H9 (cell line): ENCODE data around the gene NSD1. TPM values are rescaled to one million over a fixed set of nuclear protein-coding genes. Genes with fewer than 3 reads are reported as not detected.
A peak's percentile ranks its signal among the peaks of the same experiment; 100 is the strongest.

ENCODE experiments used
- DNase-seq: peaks from one replicate; pipeline ENCODE4 v3.0.0-alpha.2; 2017
- H2AFZ ChIP-seq: one replicate; pipeline ENCODE4 v1.6.1; 2013; ENCODE audit warnings: mild to moderate bottlenecking, low read length, control low read depth, moderate library complexity
- H2AK5ac ChIP-seq: 2 replicates; pipeline ENCODE4 v1.6.1; 2013; ENCODE audit warnings: low read length, control low read depth, mixed read lengths; ENCODE audit not compliant: insufficient read length
- H2BK120ac ChIP-seq: one replicate; pipeline ENCODE4 v1.6.1; 2013; ENCODE audit warnings: low read depth, mild to moderate bottlenecking, low read length, control low read depth, inconsistent platforms; ENCODE audit not compliant: poor library complexity, severe bottlenecking
- H2BK12ac ChIP-seq: 2 replicates; pipeline ENCODE4 v1.6.1; 2013; ENCODE audit warnings: low read length, control low read depth, mixed read lengths, low read depth; ENCODE audit not compliant: insufficient read length
- H2BK15ac ChIP-seq: 2 replicates; pipeline ENCODE4 v1.6.1; 2013; ENCODE audit warnings: low read depth, low read length, control low read depth
- H2BK20ac ChIP-seq: one replicate; pipeline ENCODE4 v1.6.1; 2013; ENCODE audit warnings: low read depth, mild to moderate bottlenecking, low read length, control low read depth, inconsistent platforms; ENCODE audit not compliant: poor library complexity, severe bottlenecking
- H2BK5ac ChIP-seq: 2 replicates; pipeline ENCODE4 v1.6.1; 2013; ENCODE audit warnings: low read length, control low read depth, mixed read lengths; ENCODE audit not compliant: insufficient read length
- H3K14ac ChIP-seq: 2 replicates; pipeline ENCODE4 v1.6.1; 2013; ENCODE audit warnings: low read length, control low read depth; ENCODE audit not compliant: insufficient read depth
- H3K18ac ChIP-seq: 2 replicates; pipeline ENCODE4 v1.6.1; 2013; ENCODE audit warnings: low read depth, mild to moderate bottlenecking, mixed read lengths, low read length, control low read depth; ENCODE audit not compliant: insufficient read length
- H3K23ac ChIP-seq: 2 replicates; pipeline ENCODE4 v1.6.1; 2013; ENCODE audit warnings: low read length, control low read depth, mixed read lengths, low read depth; ENCODE audit not compliant: insufficient read length
- H3K23me2 ChIP-seq: 2 replicates; pipeline ENCODE4 v1.6.1; 2013; ENCODE audit warnings: low read depth, mild to moderate bottlenecking, mixed read lengths, low read length, control low read depth; ENCODE audit not compliant: insufficient read length, poor library complexity, severe bottlenecking
- H3K27ac ChIP-seq: 2 replicates; pipeline ENCODE4 v1.5.1; 2013; ENCODE audit warnings: low read length, control low read depth, mixed read lengths, low read depth; ENCODE audit not compliant: insufficient read length
- H3K27me3 ChIP-seq: 2 replicates; pipeline ENCODE4 v1.6.1; 2013; ENCODE audit warnings: low read length, control low read depth, inconsistent platforms; ENCODE audit not compliant: insufficient read depth
- H3K4ac ChIP-seq: 2 replicates; pipeline ENCODE4 v1.6.1; 2013; ENCODE audit warnings: low read depth, mild to moderate bottlenecking, control low read depth, inconsistent platforms, low read length, moderate library complexity
- H3K4me1 ChIP-seq: 2 replicates; pipeline ENCODE4 v1.6.1; 2013; ENCODE audit warnings: low read length, control low read depth, inconsistent platforms; ENCODE audit not compliant: insufficient read depth
- H3K4me2 ChIP-seq: 2 replicates; pipeline ENCODE4 v1.6.1; 2013; ENCODE audit warnings: low read length, control low read depth, mixed read lengths; ENCODE audit not compliant: insufficient read length, insufficient read depth
- H3K56ac ChIP-seq: 2 replicates; pipeline ENCODE4 v1.6.1; 2013; ENCODE audit warnings: low read depth, mild to moderate bottlenecking, mixed read lengths, low read length, control low read depth; ENCODE audit not compliant: insufficient read length
- H3K79me1 ChIP-seq: 2 replicates; pipeline ENCODE4 v1.6.1; 2013; ENCODE audit warnings: low read depth, mild to moderate bottlenecking, moderate library complexity, low read length, control low read depth, inconsistent platforms; ENCODE audit not compliant: insufficient read depth, poor library complexity, severe bottlenecking
- H3K79me2 ChIP-seq: 2 replicates; pipeline ENCODE4 v1.6.1; 2013; ENCODE audit warnings: low read length, control low read depth, inconsistent platforms; ENCODE audit not compliant: insufficient read depth
- H3K9ac ChIP-seq: 2 replicates; pipeline ENCODE4 v1.6.1; 2013; ENCODE audit warnings: low read length, control low read depth, mixed read lengths; ENCODE audit not compliant: insufficient read length; ENCODE audit errors: extremely low read depth
- H3K9me3 ChIP-seq: one replicate; pipeline ENCODE4 v1.6.1; 2013; ENCODE audit warnings: low read depth, low read length, inconsistent platforms; ENCODE audit not compliant: control insufficient read depth
- H3T11ph ChIP-seq: one replicate; pipeline ENCODE4 v1.6.1; 2013; ENCODE audit warnings: mild to moderate bottlenecking, low read length, control low read depth, inconsistent platforms
- H4K20me1 ChIP-seq: one replicate; pipeline ENCODE4 v1.6.1; 2013; ENCODE audit not compliant: control insufficient read depth, insufficient read length, insufficient read depth
- H4K5ac ChIP-seq: 2 replicates; pipeline ENCODE4 v1.6.1; 2013; ENCODE audit warnings: low read depth, mild to moderate bottlenecking, mixed read lengths, low read length, control low read depth; ENCODE audit not compliant: insufficient read length
- H4K8ac ChIP-seq: replicated peaks from 2 replicates; pipeline ENCODE4 v1.6.1; 2013; ENCODE audit warnings: low read length, control low read depth, mixed read lengths, low read depth; ENCODE audit not compliant: insufficient read length
- H4K91ac ChIP-seq: 2 replicates; pipeline ENCODE4 v1.6.1; 2013; ENCODE audit warnings: low read depth, mild to moderate bottlenecking, moderate library complexity, mixed read lengths, low read length, control low read depth; ENCODE audit not compliant: insufficient read length
- H3K27ac Mint-ChIP-seq, 3 experiments: 2 replicates in 2 of 3; 3 replicates in 1 of 3; pipeline ENCODE4 v1.8.0; 2020 to 2021; ENCODE audit warnings: mixed read lengths in 3 of 3, mild to moderate bottlenecking in 1 of 3, moderate library complexity in 1 of 3
- H3K27me3 Mint-ChIP-seq: 2 replicates; pipeline ENCODE4 v1.8.0; 2021; ENCODE audit warnings: low read depth, mild to moderate bottlenecking, moderate library complexity, mixed read lengths
- H3K36me3 Mint-ChIP-seq, 3 experiments: 2 replicates in 2 of 3; 3 replicates in 1 of 3; pipeline ENCODE4 v1.8.0; 2020 to 2021; ENCODE audit warnings: low read depth in 3 of 3, mixed read lengths in 3 of 3; ENCODE audit not compliant: insufficient read depth in 1 of 3
- H3K4me1 Mint-ChIP-seq, 2 experiments: 2 replicates each; pipeline ENCODE4 v1.8.0; 2020; ENCODE audit warnings: mixed read lengths in 2 of 2
- H3K4me3 Mint-ChIP-seq, 2 experiments: 2 replicates in 1 of 2; 3 replicates in 1 of 2; pipeline ENCODE4 v1.8.0; 2020 to 2021; ENCODE audit warnings: mild to moderate bottlenecking in 2 of 2, mixed read lengths in 2 of 2, moderate library complexity in 1 of 2
- H3K9me3 Mint-ChIP-seq, 2 experiments: 2 replicates in 1 of 2; 3 replicates in 1 of 2; pipeline ENCODE4 v1.8.0; 2020; ENCODE audit warnings: mild to moderate bottlenecking in 2 of 2, mixed read lengths in 2 of 2, moderate library complexity in 1 of 2
- WGBS: extraction: QIAGEN DNeasy Blood & Tissue Kit; methylation state at CpG from one replicate; pipeline ENCODE4 v1.1.7; 2013; ENCODE audit warnings: missing lambda C conversion rate, low lambda C conversion rate, mixed read lengths; ENCODE audit not compliant: insufficient read length; ENCODE audit errors: extremely low coverage; 5-methylcytosine and 5-hydroxymethylcytosine counted together
- total RNA-seq: library from RNA; stranded (reverse); gene quantifications from 2 replicates; pipeline ENCODE4 v1.2.1, GENCODE V29; 2021
- TF ChIP-seq, protein P1 (sequence below): fragments of 200-600 bp; sonication (generic); conservative IDR thresholded peaks from 3 replicates; pipeline ENCODE4 v1.8.0; 2021; ENCODE audit warnings: antibody characterized with exemption, mild to moderate bottlenecking

NSD1 gene
- total RNA-seq, 1 experiment from 2014 or later, result 213 TPM

DNA sequence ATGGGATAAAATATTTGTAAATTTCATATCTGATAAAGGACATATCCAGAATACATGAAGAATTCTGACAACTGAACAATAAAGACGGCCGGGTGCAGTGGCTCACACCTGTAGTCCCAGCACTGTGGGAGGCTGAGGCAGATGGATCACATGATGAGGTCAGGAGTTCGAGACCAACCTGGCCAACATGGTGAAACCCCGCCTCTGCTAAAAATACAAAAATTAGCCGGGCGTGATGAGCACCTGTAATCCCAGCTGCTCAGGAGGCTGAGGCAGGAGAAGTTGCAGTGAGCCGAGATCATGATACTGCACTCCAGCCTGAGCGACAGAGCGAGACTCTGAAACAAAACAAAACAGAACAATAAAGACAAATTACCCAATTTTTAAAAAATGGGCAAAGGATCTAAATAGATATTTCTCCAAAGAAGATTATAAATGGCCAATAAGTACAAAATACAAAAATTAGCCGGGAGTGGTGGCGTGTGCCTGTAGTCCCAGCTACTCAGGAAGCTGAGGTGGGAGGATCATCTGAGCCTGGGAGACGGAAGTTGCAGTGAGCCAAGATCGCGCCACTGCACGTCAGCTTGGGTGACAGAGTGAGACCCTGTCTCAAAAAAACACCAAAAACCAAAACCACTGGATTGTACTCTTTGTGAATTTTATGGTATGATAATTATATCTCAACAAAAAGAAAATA, 9.6 kb upstream of the NSD1 start:
- H3K23me2 ChIP-seq, result no peaks in the 10 kb centered on the region
- Mint-ChIP-seq H3K27me3 (peaks cover 5% of the 10 kb centered on the region), H3K27ac (no peak overlapping the region; a peak in 1 of 7 replicates), H3K36me3 (no peaks in the 10 kb centered on the region; a peak in 1 of 7 replicates), H3K9me3 (no peaks in the 10 kb centered on the region), H3K4me1 (peaks cover 8 to 22% of the 10 kb centered on the region in 2 experiments), H3K4me3 (peak overlapping the region in 1 of 2 experiments; percentile 20; a peak in 1 of 5 replicates)
- no peak overlapping the region for H3K56ac ChIP-seq
- no peaks in the 10 kb centered on the region for H3K9me3 ChIP-seq
- H3K79me1 ChIP-seq, result no peaks in the 10 kb centered on the region
- no peak overlapping the region for H3K23ac ChIP-seq
- H2BK12ac ChIP-seq, result no peak overlapping the region
- H2BK5ac ChIP-seq, result no peak overlapping the region
- no peak overlapping the region for H2AFZ ChIP-seq
- no peak overlapping the region for H3K18ac ChIP-seq
- no peak overlapping the region for H2BK120ac ChIP-seq
- no peaks in the 10 kb centered on the region for H4K20me1 ChIP-seq
- H3K4me1 ChIP-seq, result no peaks in the 10 kb centered on the region
- H2BK20ac ChIP-seq, result no peak overlapping the region
- no peak for DNase-seq
- no CpG with 5 or more reads among the region's 15 CpGs for WGBS
- no peaks in the 10 kb centered on the region for H3K27me3 ChIP-seq
- no peak overlapping the region for H4K91ac ChIP-seq
- H3T11ph ChIP-seq, result no peak overlapping the region
- H3K4ac ChIP-seq, result no peak overlapping the region
- no peak overlapping the region for H3K4me2 ChIP-seq
- H4K8ac ChIP-seq, result no peak overlapping the region
- H2BK15ac ChIP-seq, result no peak overlapping the region
- no peak overlapping the region for H2AK5ac ChIP-seq
- TF ChIP-seq, protein P1, sequence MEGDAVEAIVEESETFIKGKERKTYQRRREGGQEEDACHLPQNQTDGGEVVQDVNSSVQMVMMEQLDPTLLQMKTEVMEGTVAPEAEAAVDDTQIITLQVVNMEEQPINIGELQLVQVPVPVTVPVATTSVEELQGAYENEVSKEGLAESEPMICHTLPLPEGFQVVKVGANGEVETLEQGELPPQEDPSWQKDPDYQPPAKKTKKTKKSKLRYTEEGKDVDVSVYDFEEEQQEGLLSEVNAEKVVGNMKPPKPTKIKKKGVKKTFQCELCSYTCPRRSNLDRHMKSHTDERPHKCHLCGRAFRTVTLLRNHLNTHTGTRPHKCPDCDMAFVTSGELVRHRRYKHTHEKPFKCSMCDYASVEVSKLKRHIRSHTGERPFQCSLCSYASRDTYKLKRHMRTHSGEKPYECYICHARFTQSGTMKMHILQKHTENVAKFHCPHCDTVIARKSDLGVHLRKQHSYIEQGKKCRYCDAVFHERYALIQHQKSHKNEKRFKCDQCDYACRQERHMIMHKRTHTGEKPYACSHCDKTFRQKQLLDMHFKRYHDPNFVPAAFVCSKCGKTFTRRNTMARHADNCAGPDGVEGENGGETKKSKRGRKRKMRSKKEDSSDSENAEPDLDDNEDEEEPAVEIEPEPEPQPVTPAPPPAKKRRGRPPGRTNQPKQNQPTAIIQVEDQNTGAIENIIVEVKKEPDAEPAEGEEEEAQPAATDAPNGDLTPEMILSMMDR, result no peak
- no peak overlapping the region for H3K14ac ChIP-seq
- H4K5ac ChIP-seq, result no peak overlapping the region
- no peaks in the 10 kb centered on the region for H3K79me2 ChIP-seq
- no peak overlapping the region for H3K27ac ChIP-seq
- no peak overlapping the region for H3K9ac ChIP-seq
